Right forelimb (tissue), 1 donor: Measurements from ENCODE around the gene SDC4.
A peak's percentile ranks its signal among the peaks of the same experiment; 100 is the strongest.

Source experiments
- DNase-seq: peaks from one replicate; pipeline ENCODE4 v3.0.0-alpha.2; 2018

SDC4 gene

DNA sequence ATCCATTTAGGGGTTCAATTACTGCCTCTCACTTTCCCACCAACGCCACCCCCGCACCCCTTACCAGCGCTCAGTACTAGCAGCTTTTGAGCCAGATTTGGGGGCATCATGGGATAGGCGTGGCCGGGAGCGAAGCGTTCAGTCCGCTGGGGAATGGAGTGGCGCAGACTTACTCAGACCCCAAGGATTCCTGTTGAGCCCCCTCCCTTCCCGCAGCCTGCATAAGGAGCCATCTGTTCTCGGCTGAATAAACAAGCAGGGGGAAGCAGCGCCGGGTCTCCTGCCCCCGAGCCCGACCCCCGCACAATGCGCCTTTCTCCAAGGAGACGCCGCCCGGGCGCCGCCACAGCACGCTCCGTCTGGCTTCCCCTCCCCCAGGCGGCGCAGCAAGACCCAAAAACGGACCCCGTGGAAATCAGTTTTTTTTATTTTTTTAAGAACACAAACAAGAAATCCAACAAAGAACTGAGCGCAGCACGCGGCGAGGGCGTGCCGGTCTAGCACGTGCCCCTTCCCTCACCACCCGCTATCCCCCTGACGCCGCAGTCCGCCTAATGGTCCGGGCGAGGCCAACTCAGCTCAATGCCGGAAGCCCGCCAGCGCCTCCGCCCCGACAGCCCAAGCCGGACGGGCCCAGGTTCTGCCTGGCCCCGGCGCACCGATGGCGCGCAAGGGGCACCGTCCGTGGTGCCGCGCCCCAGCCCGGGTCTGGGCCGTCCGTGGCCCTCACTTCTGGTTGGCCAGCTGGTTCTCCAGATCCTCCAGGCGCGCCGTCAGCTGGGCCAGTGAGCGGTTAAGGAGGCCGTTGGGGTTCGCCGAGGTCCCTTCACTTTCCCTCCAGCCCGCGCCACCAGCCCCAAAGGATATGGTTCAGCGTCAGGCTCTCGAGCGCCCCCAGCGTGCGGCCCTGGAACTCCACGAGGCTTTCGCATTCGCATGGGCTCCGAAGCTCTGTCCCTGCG lies 54.9 kb downstream of the SDC4 start:
- peak; percentile 89 for DNase-seq

- DNase-seq: no peak
Observed at GRCh38 chr20:45292343-45292742, 55.9 kb downstream of the SDC4 start.

DNA sequence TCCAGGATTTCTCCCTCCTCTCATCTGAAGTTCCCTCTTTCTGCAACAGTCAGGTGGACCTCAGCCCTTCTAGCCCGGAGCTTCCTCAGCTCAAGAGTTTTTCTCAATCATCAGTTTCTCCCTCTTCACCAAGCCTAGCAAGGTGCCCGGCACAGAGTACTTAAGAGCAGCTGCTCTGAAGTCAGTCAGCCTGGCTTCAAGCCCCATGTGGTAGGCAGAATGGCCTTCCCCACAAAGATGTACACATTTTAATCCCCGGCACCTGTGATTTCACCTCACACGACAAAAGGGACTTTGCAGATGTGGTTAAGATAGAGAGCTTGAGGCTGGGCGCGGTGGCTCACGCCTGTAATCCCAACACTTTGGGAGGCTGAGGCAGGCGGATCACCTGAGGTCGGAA lies 56.7 kb downstream of the SDC4 start:
- DNase-seq: no peak

GRCh38 chr20:45290677-45291355 lies 57.4 kb downstream of the SDC4 start:
- peak; percentile 84 for DNase-seq

- DNase-seq: no peak
Observed at GRCh38 chr20:45289942-45290676, 58.1 kb downstream of the SDC4 start.

DNA sequence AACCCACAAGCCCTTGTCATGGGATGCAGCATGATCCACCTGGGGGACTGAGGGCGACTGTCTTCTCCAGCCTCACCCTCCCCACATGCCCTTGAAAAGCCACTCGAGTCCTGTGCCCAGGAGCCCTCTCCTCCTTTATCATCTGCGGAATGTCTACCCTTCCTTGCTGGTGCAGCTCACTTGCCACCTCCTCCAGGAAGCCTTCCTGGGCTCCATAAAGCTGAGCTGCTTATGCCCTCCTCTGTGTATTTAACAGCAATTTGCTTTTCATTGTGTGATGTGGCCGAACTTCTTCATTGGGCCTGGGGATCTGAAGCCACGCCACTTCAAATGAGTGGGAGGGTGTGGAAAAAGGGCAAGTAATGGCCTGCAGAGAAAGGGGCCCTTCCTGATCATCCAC lies 59.4 kb downstream of the SDC4 start:
- no peak for DNase-seq

DNA sequence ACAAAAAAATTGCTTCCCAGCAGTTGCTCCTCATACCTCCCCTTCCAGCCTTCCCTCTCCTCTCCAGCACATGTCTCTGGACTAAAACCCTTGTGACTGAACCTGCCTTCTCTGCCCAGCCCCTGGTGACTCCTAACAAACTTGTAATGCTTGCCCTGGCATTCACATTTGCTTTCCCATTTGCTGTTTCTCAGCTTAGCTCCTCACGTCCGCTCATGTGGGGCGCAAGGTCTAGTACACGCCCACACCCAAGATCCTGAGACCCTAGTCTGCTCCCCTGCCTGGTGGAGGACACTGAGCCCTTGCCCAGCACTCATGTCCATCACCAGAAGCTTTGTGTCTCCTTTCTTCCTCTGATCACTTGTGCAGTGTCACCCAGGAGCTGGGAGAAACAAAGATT lies 59.8 kb downstream of the SDC4 start:
- DNase-seq: no peak

DNA sequence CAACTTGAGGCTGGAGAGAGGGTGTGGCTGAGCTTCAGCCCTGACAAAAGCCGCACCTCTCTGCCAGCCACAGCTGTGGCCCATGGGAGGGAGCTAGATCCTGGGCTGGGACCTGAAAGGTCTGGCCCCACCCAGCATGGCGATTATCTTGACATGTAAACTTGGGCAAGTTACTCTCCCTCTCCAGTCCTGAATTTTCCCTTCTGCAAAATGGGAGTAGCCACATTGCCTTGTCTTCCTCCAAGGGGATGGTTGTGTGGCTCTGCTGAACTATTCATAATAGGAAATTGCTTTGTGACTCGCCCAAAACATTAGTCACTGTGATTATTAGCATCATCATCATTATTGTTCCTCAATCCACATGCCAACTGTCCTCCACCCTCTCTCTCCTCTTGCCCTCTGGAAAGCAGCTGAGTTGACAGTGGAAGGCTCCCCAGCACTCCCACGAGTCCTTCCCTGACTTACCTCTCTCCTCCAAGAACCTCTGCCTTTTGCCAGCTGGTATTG lies 64.6 kb downstream of the SDC4 start:
- DNase-seq: no peak

DNA sequence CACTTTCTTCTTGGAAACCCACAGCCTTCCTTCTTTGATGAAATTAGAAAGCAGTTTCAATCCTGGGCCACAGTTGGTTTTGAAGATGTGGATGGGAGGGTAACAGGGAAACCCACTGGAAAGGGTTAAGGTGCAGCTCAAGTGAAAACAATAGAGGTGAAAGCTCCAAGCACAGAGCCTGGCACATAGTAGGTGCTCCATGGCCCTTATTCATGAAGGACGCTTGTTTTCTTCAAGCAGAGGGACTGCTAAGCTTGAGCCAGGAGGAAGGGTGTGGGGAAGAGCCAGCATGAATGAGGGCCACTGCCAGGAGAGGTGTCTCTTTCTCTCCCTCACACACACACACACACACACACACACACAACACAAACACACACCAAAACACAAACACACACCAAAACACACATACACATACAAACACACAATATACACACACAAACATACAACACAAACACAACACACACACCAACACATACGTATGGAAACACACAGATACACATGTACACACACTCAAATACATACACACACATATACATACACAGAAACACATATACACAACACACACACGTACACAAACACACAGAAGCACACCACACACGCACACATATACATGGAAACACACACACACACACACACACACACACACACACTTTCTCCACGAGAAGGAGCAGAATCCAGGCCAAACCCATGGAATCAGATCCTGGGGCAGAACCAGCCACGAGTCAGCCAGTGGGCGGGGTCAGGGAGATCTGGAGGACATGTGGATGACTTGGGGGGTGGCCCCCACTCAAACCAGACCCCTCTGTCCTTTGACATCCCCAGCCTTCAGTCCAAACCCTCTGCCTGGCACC lies 65.3 kb downstream of the SDC4 start:
- DNase-seq: no peak

- no peak for DNase-seq
Observed at GRCh38 chr20:45279992-45280391, 68.2 kb downstream of the SDC4 start.

DNA sequence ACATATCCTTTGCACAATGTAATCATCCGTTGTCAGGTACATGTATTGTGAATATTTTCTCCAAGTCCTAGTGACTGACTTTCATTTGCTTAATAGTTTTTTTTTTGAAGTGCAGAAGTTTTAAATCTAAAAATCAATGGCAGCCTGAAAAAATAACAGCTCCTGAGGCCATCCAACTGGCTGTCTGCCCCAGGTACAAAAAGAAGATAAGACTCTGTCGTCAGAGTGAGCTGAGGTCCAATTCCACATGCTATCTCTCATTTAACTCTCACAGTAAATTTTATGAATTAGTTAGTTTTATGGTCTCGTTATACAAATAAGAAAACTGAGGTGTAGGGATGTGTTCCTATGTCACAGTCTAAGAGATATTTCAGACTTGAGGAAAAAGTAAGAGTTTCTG lies 72.9 kb downstream of the SDC4 start:
- DNase-seq: no peak
